ENCODE results near the gene WDR35. TPM values are rescaled to one million over a fixed set of nuclear protein-coding genes. Genes with fewer than 3 reads are reported as not detected.

Gene WDR35
- total RNA-seq, 1 experiment from 2014 or later = 8.2 TPM

DNA sequence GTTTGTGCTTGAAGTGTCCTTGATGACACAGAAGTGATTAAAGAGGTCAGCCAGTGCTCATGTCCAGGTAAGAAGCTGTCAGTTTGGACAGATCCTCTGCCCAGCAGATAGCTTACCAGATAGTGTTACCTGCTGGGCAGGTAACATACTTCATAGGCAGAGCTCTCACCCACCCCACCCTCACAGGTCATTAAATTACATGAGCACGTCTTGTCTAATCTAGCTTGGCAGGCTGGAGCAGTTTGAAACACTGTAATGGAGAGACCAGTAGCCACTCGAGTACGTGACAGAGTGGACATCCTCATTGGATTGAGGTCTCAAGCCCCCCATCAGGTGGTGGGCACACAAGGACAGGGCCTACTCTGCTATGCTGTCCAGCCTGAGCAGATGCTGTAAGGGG is 115.2 kb downstream of the WDR35 start:
- POLR2A ChIA-PET (ENCODE audit: unreplicated experiment) = no interaction called here
- TF ChIP-seq, protein P1, sequence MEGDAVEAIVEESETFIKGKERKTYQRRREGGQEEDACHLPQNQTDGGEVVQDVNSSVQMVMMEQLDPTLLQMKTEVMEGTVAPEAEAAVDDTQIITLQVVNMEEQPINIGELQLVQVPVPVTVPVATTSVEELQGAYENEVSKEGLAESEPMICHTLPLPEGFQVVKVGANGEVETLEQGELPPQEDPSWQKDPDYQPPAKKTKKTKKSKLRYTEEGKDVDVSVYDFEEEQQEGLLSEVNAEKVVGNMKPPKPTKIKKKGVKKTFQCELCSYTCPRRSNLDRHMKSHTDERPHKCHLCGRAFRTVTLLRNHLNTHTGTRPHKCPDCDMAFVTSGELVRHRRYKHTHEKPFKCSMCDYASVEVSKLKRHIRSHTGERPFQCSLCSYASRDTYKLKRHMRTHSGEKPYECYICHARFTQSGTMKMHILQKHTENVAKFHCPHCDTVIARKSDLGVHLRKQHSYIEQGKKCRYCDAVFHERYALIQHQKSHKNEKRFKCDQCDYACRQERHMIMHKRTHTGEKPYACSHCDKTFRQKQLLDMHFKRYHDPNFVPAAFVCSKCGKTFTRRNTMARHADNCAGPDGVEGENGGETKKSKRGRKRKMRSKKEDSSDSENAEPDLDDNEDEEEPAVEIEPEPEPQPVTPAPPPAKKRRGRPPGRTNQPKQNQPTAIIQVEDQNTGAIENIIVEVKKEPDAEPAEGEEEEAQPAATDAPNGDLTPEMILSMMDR (conservative IDR thresholded peaks at IDR 0.05) = no peak
- TF ChIP-seq EZH2 (IDR thresholded peaks at IDR 0.05; ENCODE audit: low read depth) = no peak

DNA sequence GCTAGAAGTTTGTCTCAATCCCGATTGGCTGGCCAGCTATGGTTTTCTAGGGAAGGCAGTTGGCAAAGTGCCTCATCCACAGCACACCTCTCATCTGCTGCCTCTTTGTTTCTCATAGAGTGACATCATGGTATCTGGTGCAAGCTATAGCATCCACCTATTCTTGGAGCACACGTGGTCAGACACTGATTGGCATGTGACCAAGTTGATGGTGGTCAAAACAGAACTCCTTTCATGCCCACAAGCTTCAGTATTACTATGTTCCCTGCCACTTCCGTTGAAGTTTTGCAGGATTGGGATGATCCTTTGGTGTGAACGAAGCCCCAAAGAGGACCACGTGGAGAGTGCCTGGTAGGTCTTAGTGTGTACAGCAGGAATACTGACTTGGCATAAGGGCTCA is 116.9 kb downstream of the WDR35 start:
- H3K36me3 ChIP-seq (ENCODE audit: low read depth) = no peaks in the 10 kb centered on the region
- no peaks in the 10 kb centered on the region for H3K4me1 ChIP-seq (replicated peaks; ENCODE audit: insufficient read depth)
- BruUV-seq (replicated peaks) = no TSS peak
- H3K4me3 ChIP-seq = no peak overlapping the region
- DNase-seq = no peak
- H3K9me3 ChIP-seq (ENCODE audit: insufficient read depth, low read depth) = no peaks in the 10 kb centered on the region
- ChIA-PET POLR2A (ENCODE audit: unreplicated experiment) (no interaction called here), CTCF (no interaction called here)
- H3F3A ChIP-seq (ENCODE audit: insufficient read depth, low read depth) = no peaks in the 10 kb centered on the region
- H3K27me3 ChIP-seq (ENCODE audit: insufficient read depth, low read depth) = no peaks in the 10 kb centered on the region
- no peaks in the 10 kb centered on the region for H3K79me2 ChIP-seq (ENCODE audit: low read depth)
- H4K20me1 ChIP-seq (ENCODE audit: insufficient read depth) = no peaks in the 10 kb centered on the region
- H3K27ac ChIP-seq = no peak overlapping the region
- H2AFZ ChIP-seq = no peak overlapping the region
- no peaks in the 10 kb centered on the region for H3K9me2 ChIP-seq (ENCODE audit: insufficient read depth)
- TF ChIP-seq EZH2 (IDR thresholded peaks at IDR 0.05; ENCODE audit: low read depth) = no peak
- TF ChIP-seq, protein P1 (conservative IDR thresholded peaks at IDR 0.05) = no peak
- H3K4me2 ChIP-seq = no peak overlapping the region
- intact Hi-C loops (cut with micrococcal nuclease; ENCODE audit: unreplicated experiment) = no loop called here

More for the DNA sequence above, 115.2 kb downstream of the WDR35 start:
- no TSS peak for BruUV-seq (replicated peaks)
- Histone ChIP-seq H3F3A (ENCODE audit: insufficient read depth, low read depth) (no peaks in the 10 kb centered on the region), H3K4me1 (replicated peaks; ENCODE audit: insufficient read depth) (no peaks in the 10 kb centered on the region), H3K27ac (no peak overlapping the region), H3K4me3 (no peak overlapping the region), H3K27me3 (ENCODE audit: insufficient read depth, low read depth) (no peaks in the 10 kb centered on the region), H2AFZ (no peak overlapping the region), H3K9me2 (ENCODE audit: insufficient read depth) (no peaks in the 10 kb centered on the region), H4K20me1 (ENCODE audit: insufficient read depth) (no peaks in the 10 kb centered on the region), H3K9me3 (ENCODE audit: insufficient read depth, low read depth) (no peaks in the 10 kb centered on the region; the same call in 1 of the 2 replicates), H3K4me2 (no peak overlapping the region), H3K36me3 (ENCODE audit: low read depth) (no peaks in the 10 kb centered on the region), H3K79me2 (ENCODE audit: low read depth) (no peaks in the 10 kb centered on the region)
- CTCF ChIA-PET = no interaction called here
- intact Hi-C loops (cut with micrococcal nuclease; ENCODE audit: unreplicated experiment) = no loop called here
- no peak for DNase-seq

GRCh38 chr2:19872302-19872701 is 117.6 kb downstream of the WDR35 start:
- H3K27me3 ChIP-seq (ENCODE audit: insufficient read depth, low read depth) = no peaks in the 10 kb centered on the region
- ChIA-PET CTCF (no interaction called here), POLR2A (ENCODE audit: unreplicated experiment) (no interaction called here)
- no peak overlapping the region for H3K27ac ChIP-seq
- H3K4me2 ChIP-seq = no peak overlapping the region
- H3F3A ChIP-seq (ENCODE audit: insufficient read depth, low read depth) = no peaks in the 10 kb centered on the region
- BruUV-seq (replicated peaks) = no TSS peak
- no peak overlapping the region for H2AFZ ChIP-seq
- no peak for TF ChIP-seq EZH2 (IDR thresholded peaks at IDR 0.05; ENCODE audit: low read depth)
- TF ChIP-seq, protein P1 (conservative IDR thresholded peaks at IDR 0.05) = no peak
- H3K9me3 ChIP-seq (ENCODE audit: insufficient read depth, low read depth) = no peaks in the 10 kb centered on the region
- no peaks in the 10 kb centered on the region for H4K20me1 ChIP-seq (ENCODE audit: insufficient read depth)
- no peaks in the 10 kb centered on the region for H3K79me2 ChIP-seq (ENCODE audit: low read depth)
- no peak overlapping the region for H3K4me3 ChIP-seq
- intact Hi-C loops (cut with micrococcal nuclease; ENCODE audit: unreplicated experiment) = no loop called here
- H3K36me3 ChIP-seq (ENCODE audit: low read depth) = no peaks in the 10 kb centered on the region
- H3K4me1 ChIP-seq (replicated peaks; ENCODE audit: insufficient read depth) = no peaks in the 10 kb centered on the region
- no peak for DNase-seq
- no peaks in the 10 kb centered on the region for H3K9me2 ChIP-seq (ENCODE audit: insufficient read depth)
